HG02610 (cell line): Measurements from ENCODE around the gene MYLK.

ENCODE experiments used
- ATAC-seq: cut with Tn5 transposase; IDR thresholded peaks from one replicate; pipeline ENCODE4 v1.9.1; 2021; ENCODE audit warnings: mild to moderate bottlenecking, moderate library complexity; ENCODE audit not compliant: unreplicated experiment

Gene MYLK

DNA sequence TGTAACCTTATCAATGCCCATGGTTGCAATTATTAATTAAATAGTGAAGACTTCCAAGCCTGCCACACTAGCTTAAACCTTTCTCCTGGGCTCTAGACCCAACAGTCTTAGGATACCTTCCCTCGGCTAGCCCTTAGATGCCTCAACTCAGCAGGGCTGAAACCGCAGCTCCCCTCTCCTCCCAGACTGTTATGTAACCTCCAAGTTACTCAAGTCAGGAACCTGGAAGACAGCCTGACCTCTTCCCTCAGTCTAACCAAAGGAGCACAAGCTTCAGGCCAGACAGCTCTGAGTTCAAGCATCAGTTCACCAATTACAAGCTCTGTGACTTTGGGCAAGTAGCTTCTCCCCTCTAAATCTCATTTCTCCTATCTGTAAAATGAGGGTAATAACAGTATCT, 228.7 kb downstream of the MYLK start:
- ATAC-seq = no peak

DNA sequence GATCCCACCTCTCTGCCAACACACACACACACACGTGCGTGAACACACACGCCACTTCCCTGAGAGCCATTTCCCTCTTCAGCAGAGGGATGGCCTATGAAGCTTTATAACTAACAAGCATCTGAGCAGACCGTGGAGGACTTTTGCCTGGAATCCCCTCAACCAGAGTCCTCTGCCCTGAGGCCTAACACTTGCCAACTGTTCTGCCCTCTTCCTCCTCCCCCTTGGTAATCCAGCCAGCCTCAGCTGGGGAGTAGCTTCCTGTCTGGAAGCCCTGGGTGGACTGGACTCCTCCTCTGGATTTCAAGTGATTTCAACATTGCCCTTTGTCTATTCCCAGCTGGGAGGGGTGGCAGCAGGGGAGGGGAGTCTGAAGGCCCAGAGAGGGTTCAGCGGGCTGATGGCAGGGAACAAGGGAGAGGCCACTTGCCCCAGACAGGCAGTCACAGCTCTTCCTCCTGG, 230.9 kb downstream of the MYLK start:
- no peak for ATAC-seq

DNA sequence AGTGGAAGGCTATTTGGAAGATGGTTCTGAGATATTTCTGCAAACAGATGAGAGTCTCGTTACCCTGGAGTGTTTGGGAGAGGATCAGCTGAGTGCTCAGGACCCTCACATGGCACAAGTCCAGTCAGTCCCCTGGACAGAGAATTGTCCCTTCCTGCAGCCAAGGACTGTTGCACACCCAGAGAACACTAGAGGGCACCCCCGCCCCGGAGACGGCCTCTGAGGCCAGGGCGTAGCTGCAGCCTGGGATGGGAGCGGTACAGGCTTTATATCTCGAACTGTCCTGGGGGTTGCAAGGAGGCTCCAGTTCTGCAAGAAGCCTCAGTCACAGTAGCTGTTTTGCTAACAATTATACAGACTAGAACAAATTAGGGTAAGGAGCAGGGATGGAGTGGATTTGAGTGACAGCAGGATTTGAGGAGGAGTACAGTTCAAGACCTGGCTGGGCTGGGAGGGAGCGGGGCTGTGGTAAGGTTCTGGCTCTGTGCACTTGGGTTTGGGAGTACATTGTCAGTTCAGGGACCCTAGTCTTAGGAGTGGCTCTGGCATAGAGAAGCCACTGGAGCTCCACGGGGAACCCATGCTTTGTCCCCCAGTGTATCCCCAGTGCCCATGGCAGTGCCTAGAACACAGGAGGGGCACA, 231.7 kb downstream of the MYLK start:
- peak; percentile 59 for ATAC-seq

DNA sequence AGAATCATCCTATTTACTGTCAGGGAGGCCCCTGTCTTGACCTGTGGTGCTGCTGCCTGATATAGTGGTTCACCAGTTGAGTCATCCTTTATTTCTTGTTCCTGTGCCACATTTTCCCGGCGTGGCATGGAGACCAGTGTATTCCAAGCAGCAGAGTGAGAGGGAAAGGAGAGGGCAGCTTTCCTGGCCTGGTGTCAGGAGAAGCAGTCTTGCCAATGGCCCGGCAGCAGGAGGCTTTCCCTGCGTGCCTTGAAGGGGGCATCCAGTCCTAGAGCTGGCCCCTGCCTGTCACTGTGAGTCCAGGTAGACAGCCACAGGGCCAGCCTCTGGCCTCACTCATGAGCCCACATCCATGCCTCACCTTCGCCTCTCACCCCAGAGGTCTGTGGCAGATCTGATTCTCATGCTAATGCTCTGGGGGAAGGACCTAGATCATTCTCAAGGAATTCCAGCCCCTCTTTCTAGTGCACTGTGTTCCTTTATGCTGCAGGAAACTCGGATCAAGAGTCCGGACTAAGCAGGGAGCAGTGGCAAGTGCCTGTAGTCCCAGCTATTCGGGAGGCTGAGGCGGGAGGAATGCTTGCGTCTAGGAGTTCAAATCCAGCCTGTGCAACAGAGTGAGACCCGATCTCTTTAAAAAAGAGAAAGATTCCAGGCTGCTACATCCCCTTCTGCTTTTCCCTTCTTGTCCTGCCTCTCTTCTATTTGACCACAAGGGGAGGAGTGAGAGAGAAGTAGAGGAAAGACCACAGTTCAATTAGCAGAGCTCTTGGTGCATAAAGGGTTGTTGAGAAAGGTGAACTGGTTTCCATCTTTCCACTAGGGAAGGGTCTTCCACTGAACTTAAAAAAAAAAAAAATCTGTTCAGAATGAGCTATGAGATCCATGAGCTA, 232.4 kb downstream of the MYLK start:
- no peak for ATAC-seq

DNA sequence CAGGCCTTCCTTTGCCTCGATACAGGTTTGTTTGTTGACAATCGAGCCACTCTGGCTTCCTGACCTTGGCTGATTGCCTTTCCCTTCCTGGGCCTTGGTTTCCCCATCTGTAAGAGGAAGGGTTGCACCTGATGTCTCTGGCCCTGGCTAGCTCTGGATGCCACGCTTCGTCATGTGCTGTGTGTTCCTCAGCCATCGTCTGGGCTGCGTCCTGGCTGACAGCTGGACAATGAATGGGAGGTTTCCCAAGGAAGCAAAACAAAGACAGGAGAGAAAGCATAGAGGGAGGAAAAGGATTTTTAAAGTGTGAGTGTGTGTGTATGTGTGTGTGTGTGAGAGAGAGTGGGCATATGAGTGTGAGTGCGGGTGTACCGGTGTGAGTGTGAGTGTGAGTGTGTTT, 234.0 kb downstream of the MYLK start:
- ATAC-seq = no peak

DNA sequence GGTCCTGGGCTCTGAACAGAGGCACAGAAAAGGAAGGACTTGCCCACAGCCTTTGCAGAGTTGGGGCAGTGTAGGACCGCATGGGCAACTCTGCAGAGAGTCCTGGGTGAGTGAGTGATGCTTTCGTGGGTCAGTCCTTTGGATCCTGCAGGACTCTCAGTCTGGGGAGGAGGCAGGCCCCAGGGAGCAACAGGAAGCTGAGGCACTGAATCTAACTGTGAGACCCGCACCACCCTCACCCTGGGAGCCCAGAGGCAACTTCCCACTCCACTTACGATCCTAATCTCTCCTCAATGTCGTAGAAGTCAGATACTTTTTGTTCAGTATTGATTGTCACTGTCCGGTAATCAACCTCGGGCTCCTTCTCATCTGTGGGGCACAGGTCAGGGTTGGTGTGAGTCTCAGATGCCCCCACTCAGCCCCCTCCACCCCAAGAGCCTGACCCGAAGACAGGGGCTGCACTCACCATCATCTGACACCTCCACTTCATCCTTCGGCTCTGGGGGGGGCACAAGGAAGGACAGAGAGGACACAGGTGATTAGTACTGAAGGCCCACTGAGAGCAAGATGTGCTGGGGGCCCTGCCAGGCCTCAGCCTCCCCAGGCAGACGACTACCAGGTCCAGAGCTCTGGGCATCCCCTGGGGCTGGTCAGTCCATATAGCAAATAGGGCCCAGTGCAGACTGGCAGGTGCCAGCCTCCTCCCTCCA, 235.3 kb downstream of the MYLK start:
- ATAC-seq = no peak

DNA sequence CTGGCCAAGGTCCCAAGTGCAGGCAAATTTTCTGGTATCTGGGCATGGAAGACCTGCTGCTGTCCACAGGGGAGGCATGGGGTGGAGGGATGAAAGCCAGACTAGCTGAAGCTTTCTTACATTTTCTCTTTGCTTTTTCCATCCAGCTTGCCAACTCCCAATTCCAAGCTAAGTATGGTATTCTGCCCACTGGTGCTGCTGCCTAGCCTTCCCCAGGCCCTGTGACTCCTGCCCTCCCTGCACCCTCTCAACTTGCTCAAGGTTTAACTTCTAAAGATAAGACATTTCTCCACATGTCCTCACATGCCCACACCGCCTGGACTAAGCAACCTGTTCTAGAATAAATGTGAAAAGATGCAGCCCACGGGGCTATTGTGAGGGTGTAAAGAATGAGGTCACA, 239.8 kb downstream of the MYLK start:
- ATAC-seq = no peak

DNA sequence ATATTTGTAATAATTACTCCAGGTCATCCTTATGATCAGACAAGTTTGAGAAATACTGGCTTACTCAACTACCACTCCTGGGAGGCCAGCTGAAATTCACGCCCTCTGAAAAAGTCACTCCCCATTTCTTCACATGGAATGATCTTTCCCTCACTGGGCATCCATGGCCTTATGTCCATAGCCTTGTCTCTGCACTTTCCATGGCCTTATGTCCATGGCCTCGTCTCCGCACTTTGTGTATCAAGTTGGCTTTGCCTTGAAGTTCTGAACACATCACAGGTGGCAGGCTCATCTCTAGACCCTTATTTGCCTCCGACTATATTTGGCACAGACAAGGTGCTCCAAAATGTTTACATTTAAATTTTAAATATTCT, 241.2 kb downstream of the MYLK start:
- ATAC-seq = no peak

DNA sequence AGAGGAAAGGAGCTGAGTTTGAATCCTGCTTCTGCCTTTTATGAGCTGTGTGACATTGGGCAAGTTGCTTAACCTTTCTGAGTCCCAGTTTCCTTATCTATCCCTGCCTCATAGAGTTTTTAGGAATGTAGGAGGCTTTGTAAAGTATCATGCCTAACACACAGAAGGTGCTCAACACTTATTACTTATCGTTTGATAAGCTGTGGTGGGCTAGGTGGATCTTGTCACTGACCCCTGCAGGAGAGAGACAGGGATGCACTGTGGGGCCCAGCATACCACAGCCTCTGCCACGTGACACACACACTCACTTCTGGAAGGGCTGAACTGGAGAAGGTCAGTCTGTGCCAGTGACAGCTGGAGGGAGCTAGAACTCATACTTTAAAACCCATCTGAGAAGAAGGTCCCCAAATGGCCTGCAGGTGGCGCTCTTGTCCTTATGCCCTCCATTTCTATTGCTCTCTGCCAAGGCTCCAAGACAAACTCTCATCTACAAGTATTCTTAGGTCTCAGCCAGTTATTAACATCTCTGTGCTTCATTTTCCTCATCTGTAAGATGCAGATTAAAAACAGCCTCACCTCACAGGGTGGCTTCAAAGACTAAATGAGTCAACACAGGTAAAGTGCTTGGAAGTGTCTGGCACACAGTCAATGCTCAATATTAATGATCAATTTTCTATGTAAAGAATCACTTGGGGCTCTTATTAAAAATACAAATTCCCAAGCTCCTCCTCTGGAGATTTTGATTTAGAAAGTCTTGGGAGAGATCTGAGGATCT, 241.8 kb downstream of the MYLK start:
- peak; percentile 73 for ATAC-seq

DNA sequence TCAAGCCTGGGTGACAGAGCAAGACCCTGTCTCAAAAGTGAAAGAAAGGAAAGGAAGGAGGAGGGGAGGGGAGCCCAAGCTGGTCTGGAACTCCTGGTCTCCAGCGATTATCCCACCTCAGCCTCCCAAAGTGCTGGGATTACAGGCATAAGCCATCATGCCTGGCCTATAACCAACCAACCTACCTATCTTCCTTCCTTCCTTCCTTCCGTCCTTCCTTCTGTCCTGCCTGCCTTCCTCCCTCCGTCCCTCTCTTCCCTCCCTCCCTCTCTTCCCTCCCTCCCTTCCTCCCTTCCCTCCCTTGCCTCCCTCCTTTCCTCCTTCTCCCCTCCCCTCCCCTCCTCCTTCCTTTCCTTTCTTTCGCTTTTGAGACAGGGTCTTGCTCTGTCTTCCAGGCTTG, 242.6 kb downstream of the MYLK start:
- no peak for ATAC-seq

DNA sequence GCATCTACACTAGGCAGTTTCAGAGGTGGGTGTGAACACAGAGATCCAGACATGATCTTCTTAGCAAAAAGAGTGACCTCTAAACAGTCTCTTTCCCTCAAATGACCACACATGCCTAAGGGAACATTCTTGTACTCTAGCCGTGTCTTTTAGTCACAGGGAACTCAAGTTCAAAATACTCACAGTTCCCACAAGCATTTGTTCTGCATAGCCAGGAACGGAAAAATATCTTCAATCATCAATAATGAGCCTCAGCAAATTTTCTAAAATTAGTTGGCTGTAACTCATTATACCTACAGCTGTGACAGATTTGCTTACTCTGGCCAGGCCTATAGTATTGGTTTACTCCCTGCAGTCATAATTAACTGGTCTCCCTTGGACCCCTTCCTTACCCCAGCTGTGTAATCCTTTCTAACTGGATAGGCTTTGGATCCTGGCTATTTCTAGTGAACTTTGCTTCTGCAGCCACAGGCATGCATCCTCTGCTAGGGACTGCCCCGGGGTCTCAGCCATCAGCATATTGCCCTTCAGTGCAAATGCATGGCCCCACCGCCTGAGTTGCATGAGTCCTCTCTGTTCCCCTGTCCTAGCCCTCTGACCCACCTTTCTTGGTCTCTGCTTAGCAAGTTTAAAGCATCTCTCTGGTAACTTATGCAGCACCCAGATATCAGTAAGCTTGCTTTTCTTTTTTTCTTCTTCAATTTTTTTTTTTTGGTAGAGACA, 243.2 kb downstream of the MYLK start:
- no peak for ATAC-seq

DNA sequence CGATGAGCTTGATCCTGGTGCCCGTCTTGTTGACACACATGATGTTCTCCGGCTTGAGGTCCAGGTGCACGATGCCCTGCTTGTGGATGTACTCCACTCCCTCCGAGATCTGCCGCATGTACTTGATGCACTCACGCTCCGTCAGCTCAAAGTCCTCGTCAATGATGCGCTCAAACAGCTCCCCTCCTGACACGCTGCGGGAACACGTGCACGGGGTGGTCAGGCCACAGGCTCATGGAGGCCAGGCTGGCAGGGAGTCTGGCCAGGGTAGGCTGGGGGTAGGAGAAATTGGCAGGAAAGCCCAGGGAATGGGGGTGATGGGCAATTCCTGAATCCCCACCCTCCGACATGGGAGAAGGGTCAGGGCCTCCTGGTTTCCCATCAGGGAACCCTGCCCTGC, 243.8 kb downstream of the MYLK start:
- ATAC-seq = no peak

DNA sequence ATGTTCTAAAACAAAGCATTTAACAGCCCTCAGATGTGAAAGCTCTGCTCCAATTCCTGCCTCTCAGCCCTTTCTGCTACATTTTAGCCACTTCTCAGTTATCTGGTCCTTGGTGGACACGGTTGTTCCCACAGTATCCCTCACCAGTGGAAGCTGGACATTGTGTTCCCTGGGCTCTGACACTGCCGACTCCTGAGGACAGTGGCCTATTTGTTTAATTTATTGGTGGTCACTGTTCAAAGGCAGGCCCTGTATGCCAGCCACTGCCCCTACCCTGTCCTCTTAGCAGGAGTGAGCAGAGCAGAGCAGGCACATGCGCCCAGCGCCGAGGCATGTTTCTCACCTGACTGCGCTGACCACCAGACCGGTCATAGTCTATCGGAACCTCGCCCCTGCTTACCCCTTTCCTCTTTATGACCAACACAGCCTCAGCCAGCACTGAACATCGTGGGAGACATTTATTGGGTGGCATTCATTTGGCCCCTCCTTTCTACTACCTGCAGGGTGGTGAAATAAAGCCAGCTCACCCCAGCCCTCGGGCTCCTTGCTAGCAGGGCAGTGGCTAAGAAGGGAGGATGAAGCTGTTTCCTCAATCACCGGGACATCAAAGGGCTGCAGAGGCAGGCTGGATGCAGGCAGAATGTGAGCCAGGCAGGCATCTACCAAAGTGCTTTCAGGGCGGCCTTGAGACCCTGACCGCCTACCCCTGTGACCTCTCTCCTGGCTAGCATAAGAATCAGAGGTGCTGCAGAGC, 245.0 kb downstream of the MYLK start:
- no peak for ATAC-seq

DNA sequence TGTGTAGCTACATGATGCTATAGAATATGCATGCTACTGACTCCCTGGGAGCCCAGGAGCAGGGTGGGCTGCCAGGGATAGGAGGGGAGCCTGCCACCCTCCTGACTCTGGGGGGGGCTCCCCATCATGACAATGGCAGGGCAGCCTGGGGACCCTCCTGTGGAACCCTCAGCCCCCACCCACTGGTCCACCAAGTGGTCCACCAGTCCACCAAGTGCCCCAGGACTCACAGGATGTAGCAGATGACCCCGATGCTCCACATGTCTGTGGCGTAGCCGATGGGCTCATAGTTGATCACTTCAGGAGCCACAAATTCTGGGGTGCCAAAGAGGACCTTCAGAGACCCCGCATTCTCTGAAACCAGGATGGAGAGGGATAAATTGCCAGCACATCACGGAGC, 246.3 kb downstream of the MYLK start:
- no peak for ATAC-seq

DNA sequence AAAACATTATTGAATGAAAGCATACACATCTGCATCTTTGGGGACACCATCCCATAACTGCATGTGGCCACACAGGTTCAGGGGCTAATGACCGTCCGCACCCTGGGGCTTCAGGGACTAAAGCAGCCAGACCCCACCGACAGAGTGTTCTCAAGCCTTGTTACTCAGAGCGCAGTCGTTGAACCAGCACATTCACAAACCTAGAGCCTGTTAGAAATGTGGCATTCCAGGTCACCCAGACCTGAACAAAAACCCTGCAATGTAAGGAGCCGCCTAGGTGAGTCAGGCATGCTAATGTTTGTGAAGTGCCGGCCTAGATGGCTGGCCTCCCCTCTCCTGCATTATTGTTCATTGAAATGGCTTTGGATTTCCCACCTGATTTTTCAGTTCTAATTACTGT, 247.0 kb downstream of the MYLK start:
- no peak for ATAC-seq

DNA sequence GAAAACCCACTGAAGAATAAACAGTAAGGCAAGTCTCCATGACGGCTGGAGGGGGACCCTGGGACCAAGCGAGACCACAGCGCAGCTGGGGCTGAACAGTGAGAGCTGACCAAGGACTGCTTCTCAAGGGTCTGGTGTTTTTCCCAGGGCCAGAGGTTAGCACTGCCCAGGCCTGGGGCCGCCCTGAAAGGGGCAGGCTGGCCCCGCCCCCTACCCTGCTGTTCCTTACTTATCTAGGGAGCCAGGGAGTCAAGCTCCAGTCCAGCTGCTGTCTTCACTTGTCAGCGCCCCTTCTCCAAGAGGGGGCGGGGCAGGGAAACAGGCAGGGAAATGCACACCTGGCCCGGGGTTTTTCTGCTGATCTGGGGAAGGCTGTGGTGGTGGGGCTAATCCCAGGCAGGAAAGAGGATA, 247.7 kb downstream of the MYLK start:
- ATAC-seq = no peak

DNA sequence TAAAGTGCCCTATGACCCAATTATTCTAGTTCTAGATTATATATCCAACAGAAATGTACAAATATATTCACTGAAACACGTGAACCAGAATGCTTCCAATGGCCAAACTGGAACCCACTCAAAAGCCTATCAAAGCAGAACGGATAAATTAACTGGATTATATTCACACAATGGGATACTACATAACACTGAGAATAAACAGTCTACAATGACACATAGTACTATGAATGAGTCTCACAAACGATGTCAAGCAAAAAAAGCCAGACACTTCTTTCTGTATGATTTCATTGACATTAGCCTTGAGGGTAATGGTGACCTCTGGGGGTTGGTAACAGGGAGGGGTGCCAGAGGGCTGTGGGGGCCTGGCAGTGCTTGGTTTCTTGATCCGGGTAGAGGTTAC, 248.4 kb downstream of the MYLK start:
- ATAC-seq = no peak

DNA sequence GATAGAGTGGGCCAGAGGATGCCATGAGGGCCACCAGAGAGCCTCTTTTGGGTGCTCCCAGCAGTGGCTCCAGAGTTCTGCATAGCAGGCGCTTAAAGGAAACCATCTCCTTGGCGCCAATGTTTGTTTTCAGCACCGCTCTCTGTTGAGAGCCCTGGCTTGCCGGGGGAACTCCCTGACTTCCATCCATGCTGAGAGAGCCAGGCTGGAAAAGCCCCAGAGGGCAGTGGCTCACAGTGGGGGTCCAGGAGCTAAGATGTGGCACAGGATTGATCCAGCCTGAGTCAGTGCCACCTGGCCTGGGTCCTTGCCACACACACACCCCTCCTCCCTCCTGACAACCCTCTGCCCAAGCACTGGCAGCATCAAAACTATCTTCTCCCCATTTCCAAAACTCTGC, 248.9 kb downstream of the MYLK start:
- no peak for ATAC-seq

DNA sequence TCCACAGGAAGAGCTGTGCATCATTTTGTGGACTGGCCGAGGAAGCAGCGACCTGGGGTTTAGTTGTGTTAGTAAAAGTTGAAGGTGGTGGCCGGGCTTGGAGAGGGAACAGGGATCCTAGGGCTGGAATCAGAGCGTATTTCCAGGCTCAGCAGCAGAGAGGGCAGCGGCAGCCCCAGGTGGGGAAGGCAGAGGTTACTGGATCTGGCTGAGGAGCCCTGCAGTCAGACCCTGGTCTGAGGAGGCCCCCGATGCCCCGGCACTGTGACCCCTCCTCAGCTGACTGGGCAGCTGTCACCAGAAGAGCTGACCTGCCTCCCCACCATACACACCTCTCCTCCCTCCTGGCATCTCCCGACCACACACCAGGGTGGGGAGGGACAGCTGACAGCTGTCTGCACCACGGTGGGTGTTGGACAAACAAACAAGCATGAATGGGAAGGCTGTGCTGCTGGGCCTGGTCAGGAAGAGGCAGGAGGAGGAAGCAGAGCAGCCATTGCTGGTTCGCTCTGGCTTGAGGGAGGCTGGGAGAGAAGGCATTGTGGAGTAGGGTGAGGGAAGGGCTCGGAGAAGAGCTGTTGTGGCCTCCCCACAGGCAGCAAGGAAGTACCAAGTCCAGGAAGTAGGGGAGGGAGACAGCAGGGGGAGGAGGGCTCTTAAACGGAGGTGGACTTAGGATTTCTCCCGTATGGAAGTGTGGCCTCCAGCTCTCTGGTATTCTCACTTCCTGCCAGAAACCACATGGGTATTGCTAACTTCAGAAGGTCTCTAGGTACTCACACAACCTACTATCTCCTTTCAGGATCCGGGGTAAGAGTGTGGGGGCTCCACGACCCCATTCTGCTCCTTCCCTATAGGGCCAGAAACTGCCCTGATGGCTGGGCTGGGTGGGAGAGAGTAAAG, 249.7 kb downstream of the MYLK start:
- no peak for ATAC-seq
